Superior temporal gyrus (tissue), 1 donor: ENCODE data around the gene LEP.
"Not testable (repeated sequence)": the region's sequence is repeated elsewhere in the genome, so short reads cannot be mapped to it uniquely, and the experiment has no call there.

Experiments
- DNase-seq: peaks from one replicate; pipeline ENCODE4 v3.0.0-alpha.2; 2016; ENCODE audit errors: extremely low spot score

Gene LEP

GRCh38 chr7:128210590-128211570, 30.2 kb upstream of the LEP start:
- no peak for DNase-seq

- DNase-seq: no peak
These were observed 29.5 kb upstream of the LEP start for GRCh38 chr7:128211626-128212025.

- no peak for DNase-seq
These were observed 26.6 kb upstream of the LEP start for GRCh38 chr7:128214463-128214862.

GRCh38 chr7:128215281-128215680, 25.8 kb upstream of the LEP start:
- DNase-seq: no peak

- no peak for DNase-seq
These were observed 25.3 kb upstream of the LEP start for GRCh38 chr7:128215739-128216138.

- no peak for DNase-seq
These were observed 23.9 kb upstream of the LEP start for GRCh38 chr7:128217030-128217805.

- no peak for DNase-seq
These were observed 23.0 kb upstream of the LEP start for GRCh38 chr7:128217967-128218652.

- no peak for DNase-seq
These were observed 21.4 kb upstream of the LEP start for GRCh38 chr7:128219636-128220035.

GRCh38 chr7:128221929-128222403, 19.1 kb upstream of the LEP start:
- DNase-seq: no peak

- no peak for DNase-seq
These were observed 14.7 kb upstream of the LEP start for GRCh38 chr7:128226132-128226980.

- DNase-seq: no peak
These were observed 13.8 kb upstream of the LEP start for GRCh38 chr7:128227271-128227670.

- no peak for DNase-seq
These were observed 10.1 kb upstream of the LEP start for GRCh38 chr7:128231021-128231420.

GRCh38 chr7:128231677-128232076, 9.4 kb upstream of the LEP start:
- DNase-seq: no peak

- DNase-seq: no peak
These were observed 7.6 kb upstream of the LEP start for GRCh38 chr7:128233471-128233870.

- no peak for DNase-seq
These were observed 6.5 kb upstream of the LEP start for GRCh38 chr7:128234476-128235026.

- no peak for DNase-seq
These were observed 5.6 kb upstream of the LEP start for GRCh38 chr7:128235471-128235870.

- DNase-seq: no peak
These were observed 4.0 kb upstream of the LEP start for GRCh38 chr7:128236924-128237586.

GRCh38 chr7:128239146-128239545, 1.9 kb upstream of the LEP start:
- DNase-seq: not testable (repeated sequence)

GRCh38 chr7:128242661-128243060, 1.6 kb downstream of the LEP start:
- DNase-seq: no peak

GRCh38 chr7:128243273-128243672, 2.2 kb downstream of the LEP start:
- no peak for DNase-seq
